AG08396 (cell line): ENCODE data around the gene P2RY12.
A peak's percentile ranks its signal among the peaks of the same experiment; 100 is the strongest.

ENCODE experiments used
- DNase-seq: peaks from one replicate; pipeline ENCODE4 v3.0.0; 2012; ENCODE audit warnings: low spot score, mixed read lengths

P2RY12 gene

DNA sequence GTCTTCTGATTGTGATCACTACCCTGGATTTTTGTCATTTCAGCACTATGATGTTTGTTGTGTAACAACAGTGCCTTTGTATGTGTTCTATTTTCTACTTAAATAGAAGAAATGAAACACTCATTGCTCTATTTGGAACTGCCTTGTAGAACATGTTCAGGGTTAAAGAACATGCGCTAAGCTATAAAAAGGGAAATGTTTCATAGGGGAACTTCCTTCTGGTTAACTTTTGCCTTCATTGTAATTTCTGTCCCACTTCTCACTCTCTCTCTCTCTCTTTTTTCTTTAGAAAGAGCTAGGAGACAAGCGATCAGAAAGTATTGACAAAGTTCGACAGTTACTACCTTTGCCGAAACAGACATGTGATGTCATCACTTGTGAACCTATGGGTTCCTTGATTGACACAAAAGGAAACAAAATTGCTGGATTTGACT lies at the start of gene P2RY12:
P2RY12 (minus strand) TSS at position 13 of the 434 bp plus-strand sequence. CDS start 45,908 bp downstream, outside the sequence.
- no peak for DNase-seq

- DNase-seq: no peak
Observed at GRCh38 chr3:151432616-151433372, 48.2 kb upstream of the P2RY12 start.

DNA sequence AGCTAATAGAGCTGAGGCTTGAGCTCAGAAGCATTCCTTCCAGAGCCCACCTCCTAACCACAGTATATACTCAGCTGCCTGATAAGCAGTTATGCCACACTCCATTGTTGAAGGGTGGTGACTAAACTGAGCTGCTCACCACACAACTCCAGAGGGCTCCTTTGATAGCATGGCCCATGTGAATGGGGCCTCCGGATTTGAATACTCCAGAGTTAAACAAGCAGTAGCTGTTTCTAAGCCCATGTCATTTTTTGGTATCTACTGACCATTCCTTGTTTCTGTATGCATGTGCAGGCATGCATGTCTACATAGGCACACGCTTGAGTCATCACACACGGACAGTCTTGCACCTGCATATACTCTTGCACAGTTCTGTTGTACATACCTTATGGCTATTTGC lies 47.4 kb upstream of the P2RY12 start:
- peak; percentile 50 for DNase-seq

DNA sequence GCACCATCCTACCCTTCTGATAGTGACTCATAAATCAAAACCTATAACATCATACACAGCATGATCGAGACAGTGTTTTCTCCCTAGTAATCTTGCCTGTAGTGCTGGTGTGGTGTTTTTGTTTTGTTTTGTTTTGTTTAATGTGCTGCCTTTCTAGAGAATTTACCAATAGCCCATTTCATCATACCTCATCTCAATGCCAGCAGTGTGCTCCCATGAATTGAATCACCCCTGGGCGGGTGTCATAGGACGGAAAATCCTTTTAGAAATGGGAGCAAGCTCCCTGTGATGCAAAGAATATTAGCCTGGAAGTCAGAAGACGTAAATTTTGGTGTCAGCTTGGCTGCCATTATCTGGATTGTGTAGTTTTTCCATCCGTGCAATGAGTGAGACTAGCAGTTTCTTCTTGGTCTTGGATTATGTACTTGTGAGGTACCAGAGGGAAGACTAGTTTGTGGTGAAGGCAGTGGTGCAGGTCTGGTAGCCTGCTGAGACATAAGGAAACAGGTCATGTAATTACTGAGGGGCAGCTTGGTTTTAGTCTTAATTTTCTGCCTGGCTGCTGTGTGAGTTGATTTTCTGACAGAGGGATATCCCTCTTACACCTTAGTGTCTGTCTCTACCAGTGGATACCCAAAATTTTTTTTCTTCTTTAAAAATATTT lies 46.4 kb upstream of the P2RY12 start:
- DNase-seq: no peak

- no peak for DNase-seq
Observed at GRCh38 chr3:151428386-151428785, 43.8 kb upstream of the P2RY12 start.

DNA sequence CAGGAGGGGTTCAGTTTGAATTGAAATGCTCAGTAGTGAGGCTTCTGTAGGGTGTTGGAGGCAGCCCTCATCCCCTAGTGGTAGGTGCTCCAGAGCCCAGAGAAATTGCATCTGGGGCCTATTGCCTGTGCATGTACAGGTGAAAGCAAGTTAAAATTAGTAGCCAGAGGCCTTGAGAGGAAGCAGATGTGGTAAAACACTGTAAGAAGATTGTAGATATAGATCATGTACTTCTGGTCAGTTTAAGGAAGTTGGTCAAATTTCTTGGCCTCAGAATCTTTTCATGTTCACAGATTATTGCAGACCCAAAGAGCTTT lies 41.7 kb upstream of the P2RY12 start:
- DNase-seq: no peak

GRCh38 chr3:151425627-151426340 lies 41.2 kb upstream of the P2RY12 start:
- no peak for DNase-seq

DNA sequence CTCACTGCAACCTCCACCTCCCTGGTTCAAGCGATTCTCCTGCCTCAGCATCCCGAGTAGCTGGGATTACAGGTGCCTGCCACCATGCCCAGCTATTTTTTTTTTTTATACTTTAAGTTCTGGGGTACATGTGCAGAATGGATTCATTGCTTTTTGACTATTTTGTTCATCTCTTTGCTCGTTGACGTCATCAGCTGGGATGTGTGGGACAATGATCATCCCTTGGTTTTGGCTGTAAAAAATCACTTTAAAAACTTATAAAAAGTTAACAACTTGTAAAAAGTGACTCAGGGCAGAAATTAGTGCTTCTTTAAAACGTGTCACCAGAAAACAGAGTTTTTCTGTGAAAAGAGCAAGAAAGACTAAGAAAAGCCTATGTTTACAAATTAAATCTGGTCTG lies 38.5 kb upstream of the P2RY12 start:
- DNase-seq: no peak

- DNase-seq: no peak
Observed at GRCh38 chr3:151421938-151422337, 37.4 kb upstream of the P2RY12 start.

DNA sequence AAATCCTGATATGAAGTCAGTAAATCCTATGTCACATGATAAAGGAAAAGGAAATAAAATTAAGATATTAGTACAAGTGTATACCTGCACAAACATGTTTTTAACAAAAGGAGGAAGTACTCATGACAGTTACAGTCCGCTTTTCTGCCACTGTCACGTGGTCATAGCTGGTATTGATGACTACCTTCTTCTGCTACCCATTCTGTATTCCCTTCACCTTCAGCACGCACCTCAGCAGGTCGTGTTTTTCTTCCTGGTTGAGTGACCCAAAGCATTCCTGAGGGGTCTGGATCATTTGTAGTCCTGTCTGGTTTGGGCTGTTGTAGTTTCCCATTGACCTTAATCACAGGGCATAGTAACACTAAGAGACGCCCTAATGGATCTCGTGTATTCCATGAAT lies 35.3 kb upstream of the P2RY12 start:
- DNase-seq: no peak

- DNase-seq: no peak
Observed at GRCh38 chr3:151415289-151415688, 30.7 kb upstream of the P2RY12 start.

GRCh38 chr3:151412989-151413388 lies 28.4 kb upstream of the P2RY12 start:
- no peak for DNase-seq

- peak; percentile 34 for DNase-seq
Observed at GRCh38 chr3:151410891-151411559, 26.5 kb upstream of the P2RY12 start.

DNA sequence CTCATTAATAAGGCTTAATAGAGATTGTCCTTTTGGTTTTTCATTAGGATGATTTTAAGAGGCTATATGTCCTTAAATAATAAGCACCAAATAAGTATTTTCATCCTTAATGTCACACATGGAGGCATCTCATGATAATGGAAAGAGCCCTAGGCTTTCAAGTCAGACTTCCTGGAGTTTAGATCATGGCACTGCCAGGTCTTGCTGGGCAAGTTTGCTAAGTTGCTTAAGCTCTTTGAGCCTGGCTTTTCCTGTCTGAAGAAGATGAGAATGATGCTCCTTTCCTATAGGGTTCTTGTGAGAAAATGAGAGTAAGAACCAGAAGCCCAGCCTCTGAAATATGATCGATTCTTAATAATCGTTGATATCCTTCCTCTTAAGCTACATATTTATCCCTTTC lies 23.4 kb upstream of the P2RY12 start:
- no peak for DNase-seq

- DNase-seq: no peak
Observed at GRCh38 chr3:151404316-151404715, 19.8 kb upstream of the P2RY12 start.

DNA sequence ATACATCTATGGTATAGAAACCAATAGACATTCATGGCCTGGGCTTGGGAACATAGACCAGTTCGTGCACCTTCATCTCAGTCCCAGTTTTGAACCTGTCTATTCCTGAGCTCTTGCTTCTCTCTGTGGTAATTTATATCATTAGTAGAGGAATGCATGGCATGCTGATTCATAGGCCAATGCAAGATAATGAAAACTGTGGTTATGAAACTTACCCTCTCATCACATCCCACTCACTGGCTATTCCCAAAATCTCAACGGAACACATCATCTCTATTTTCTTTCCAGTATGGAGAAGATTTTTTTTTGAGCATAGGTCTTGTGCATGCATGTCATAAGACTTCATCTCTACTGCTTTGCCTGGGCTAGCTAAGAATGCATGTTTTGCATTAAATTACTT lies 18.7 kb upstream of the P2RY12 start:
- peak; percentile 51 for DNase-seq

DNA sequence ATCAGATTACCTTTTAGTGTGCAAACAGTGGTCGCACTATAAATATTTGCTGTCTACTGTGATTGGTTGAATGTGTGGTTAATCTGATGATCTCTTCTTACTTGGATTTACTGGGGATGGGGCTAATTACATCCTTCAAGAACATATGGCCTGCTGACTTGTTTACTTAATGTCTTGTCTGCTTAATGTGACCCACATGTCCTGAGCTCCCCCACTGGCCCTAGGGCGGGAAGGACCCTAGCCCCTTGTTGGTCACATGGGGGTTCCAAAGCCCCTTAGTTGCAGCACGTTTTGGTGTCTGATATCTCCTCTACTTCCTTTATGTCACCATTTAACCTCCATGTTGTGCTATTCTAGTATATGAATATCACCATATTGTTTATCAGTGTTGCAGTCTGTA lies 17.8 kb upstream of the P2RY12 start:
- DNase-seq: no peak

GRCh38 chr3:151400341-151400740 lies 15.8 kb upstream of the P2RY12 start:
- DNase-seq: no peak

DNA sequence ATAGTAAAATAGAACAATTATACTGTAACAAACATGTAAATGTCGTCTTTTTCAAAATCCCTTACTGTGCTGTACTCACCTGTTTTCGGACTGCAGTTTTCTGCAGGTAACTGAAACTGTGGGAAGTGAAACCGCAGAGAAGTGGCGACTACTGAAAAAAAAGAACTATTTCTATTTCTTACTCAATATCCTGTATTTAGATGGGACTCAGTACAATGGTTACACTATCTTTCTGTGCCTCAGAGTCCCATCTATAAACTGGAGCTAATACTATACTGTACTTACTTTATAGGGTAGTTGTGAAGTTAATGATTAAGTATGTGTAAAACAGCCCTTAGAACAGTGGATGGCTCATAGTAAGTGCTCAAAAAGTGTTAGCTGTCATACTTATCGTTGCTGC lies 14.3 kb upstream of the P2RY12 start:
- no peak for DNase-seq

DNA sequence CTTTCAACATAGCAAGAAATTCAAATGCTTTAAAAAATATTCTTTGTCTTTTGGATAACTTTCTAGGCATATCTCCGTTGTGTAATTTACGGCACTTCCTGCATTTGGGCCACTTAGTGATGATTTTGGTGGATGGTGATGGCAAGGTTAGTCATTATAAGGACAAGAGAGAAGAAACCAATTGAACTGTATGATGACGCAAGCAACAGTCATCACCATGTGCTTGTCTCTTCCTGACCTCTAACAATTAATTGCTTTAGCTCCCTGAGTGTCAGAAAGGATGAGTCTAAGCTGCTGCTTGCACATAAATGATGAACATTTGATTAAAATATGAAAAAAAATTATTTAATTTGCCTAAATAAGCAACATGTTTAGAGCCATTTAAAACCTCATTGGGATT lies 11.3 kb upstream of the P2RY12 start:
- no peak for DNase-seq

DNA sequence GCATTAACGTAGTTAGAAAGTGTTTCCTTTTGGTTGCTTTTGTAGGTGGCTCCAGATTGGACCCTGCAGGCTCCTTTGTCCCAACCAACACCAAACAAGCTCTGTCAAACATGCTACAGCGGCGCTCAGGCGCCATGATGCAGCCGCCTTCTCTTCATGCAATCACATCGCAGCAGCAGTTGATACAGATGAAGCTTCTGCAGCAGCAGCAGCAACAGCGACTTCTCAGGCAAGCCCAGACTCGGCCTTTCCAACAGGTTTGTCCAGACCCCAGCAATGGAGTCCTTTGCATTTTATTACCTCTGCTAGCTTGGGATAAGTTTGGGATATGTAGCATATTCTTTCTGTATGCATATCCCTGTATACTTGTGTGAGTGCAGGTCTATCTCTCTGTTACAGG lies 10.1 kb upstream of the P2RY12 start:
- no peak for DNase-seq

DNA sequence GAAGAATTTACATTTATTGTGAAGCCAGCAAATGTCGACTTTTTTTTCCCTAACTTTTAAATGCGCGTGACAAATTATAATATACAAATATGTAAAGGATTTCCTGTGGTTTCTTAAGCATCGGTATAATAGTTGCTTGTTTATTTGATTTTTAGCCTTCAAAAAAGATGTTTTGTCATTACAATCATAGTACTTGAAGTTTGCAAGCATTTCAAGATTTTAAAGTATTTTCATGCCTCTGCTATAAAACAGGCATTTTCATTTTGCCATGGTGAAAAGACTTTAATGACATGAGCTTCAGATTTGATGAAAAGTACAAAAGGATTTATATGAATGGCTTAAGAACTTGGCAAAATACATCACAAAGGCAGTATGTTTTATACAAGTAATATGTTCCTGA lies 9.4 kb upstream of the P2RY12 start:
- DNase-seq: no peak
